Fibroblast of lung (primary cell): ENCODE results near the gene CCNT1.

Source experiments
- CTCF ChIP-seq, 2 donors: IDR thresholded peaks in 1 of 2; conservative IDR thresholded peaks in 1 of 2; 1 replicate in 1 of 2; 2 replicates in 1 of 2; pipeline ENCODE4 v1.5.1; 2011 to 2012; ENCODE audit warnings: low read length in 2 of 2, control low read depth in 1 of 2, inconsistent platforms in 1 of 2, low read depth in 1 of 2, mild to moderate bottlenecking in 1 of 2
- EZH2 ChIP-seq: IDR thresholded peaks from 2 replicates; pipeline ENCODE4 v1.5.1; 2012; ENCODE audit warnings: low read length, control low read depth, mild to moderate bottlenecking; ENCODE audit errors: missing control alignments

GRCh38 chr12:48712209-48712608, 4.3 kb downstream of the CCNT1 start:
- TF ChIP-seq CTCF (conservative IDR thresholded peaks at IDR 0.05 in 1 of 2, IDR thresholded peaks at IDR 0.05 in 1 of 2; ENCODE audit: low read depth in 1 of 2, low read length in 2 of 2) (no peak), EZH2 (no peak)
